MG63 (cell line): ENCODE results near the gene RFX3. TPM values are rescaled to one million over a fixed set of nuclear protein-coding genes. Genes with fewer than 3 reads are reported as not detected.
"Not testable (repeated sequence)": the region's sequence is repeated elsewhere in the genome, so short reads cannot be mapped to it uniquely, and the experiment has no call there.

Experiments
- DNase-seq: peaks from one replicate; pipeline ENCODE4 v3.0.0-alpha.2; 2020
- H3K27me3 ChIP-seq: fragments of 250-450 bp; sonication (Bioruptor Pico); 2 replicates; pipeline ENCODE4 v1.5.1; 2020; ENCODE audit warnings: mild to moderate bottlenecking, moderate library complexity
- H3K36me3 ChIP-seq: fragments of 250-450 bp; sonication (Bioruptor Pico); 2 replicates; pipeline ENCODE4 v1.5.1; 2020; ENCODE audit warnings: mild to moderate bottlenecking, moderate library complexity
- H3K4me3 ChIP-seq: fragments of 250-450 bp; sonication (Bioruptor Pico); 2 replicates; pipeline ENCODE4 v1.5.1; 2020; ENCODE audit warnings: mild to moderate bottlenecking, moderate library complexity
- H3K9me3 ChIP-seq: fragments of 250-450 bp; sonication (Bioruptor Pico); 2 replicates; pipeline ENCODE4 v1.5.1; 2020; ENCODE audit warnings: mild to moderate bottlenecking, moderate library complexity
- total RNA-seq: library from RNA; depleted of rRNA; stranded (reverse); fragments of >200 nt; shearing (Covaris generic); gene quantifications from 2 replicates; pipeline ENCODE4 v1.2.3, GENCODE V29; 2014; ENCODE audit warnings: low replicate concordance

RFX3 gene
- total RNA-seq, 1 experiment from 2014 or later: 0.72 TPM

DNA sequence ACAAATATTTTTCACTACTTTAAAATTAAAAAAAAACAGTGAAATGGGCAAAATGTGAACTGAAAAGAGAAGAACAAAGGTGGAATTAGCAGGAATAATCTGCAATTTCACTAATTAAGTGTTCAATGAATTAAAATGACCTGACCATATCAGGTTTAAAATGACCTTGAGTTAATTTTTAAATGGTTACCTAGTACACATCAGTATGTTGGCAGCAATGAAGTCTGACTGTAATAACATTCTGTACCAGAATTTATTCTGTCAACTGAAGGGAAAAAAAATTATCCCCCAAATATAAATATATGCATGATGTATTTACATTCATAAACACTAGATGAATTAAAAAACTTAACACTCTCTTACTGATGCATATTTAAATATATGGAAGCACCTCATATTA, 165.6 kb downstream of the RFX3 start:
- Histone ChIP-seq H3K4me3 (no peak overlapping the region), H3K27me3 (no peaks in the 10 kb centered on the region), H3K9me3 (no peaks in the 10 kb centered on the region), H3K36me3 (no peaks in the 10 kb centered on the region)
- DNase-seq: no peak

DNA sequence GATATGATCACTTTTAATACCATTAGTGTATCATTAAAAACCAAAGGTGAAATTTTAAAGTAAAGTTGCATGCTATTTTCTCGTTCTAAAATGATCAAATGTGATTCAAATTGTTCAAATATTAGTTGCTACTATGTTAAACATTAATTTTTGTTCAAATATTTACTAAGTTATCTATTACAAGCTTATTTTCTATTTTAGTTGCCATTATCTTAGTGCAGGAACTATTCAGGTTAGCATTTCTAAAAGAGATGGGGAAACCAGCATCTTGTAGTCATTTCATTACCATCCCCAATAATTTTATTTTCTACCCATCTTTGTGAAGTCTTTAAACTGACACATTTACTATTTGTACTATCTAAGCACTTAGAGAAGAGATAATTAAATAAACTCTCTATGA, 166.0 kb downstream of the RFX3 start:
- no peak for DNase-seq
- Histone ChIP-seq H3K4me3 (no peak overlapping the region), H3K27me3 (no peaks in the 10 kb centered on the region), H3K9me3 (no peaks in the 10 kb centered on the region), H3K36me3 (no peaks in the 10 kb centered on the region)

DNA sequence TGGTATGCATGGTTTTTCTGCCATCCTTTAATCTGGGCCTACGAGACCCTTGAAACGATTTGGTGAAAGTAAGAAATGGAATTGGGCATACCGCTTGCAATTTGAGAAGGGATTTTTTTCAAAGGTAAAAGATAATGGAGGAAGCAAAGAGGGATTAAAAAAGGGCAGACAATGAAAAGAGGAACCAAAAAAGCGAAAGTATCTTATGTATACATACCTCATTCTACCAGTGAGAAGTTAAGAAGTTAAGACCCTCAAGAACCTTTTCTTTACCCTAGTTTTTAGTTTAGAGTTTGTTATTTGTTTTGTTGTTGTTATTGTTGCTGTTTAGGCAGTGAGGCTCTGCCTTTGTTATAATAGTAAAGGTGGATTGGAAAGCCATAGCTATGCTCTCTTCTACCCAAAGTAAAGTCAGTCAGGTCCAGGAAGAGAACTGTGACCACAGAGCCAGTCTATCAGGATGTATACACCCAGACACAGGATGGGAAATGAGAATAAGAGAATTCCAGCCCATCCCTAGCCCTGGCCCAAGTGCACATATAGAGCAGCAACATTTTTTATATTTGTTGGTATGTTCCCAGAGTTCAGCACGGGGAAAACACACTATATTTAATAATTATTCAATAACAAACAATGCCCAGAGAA, 166.6 kb downstream of the RFX3 start:
- Histone ChIP-seq H3K36me3 (no peaks in the 10 kb centered on the region), H3K4me3 (no peak overlapping the region), H3K9me3 (no peaks in the 10 kb centered on the region), H3K27me3 (no peaks in the 10 kb centered on the region)
- DNase-seq: no peak

DNA sequence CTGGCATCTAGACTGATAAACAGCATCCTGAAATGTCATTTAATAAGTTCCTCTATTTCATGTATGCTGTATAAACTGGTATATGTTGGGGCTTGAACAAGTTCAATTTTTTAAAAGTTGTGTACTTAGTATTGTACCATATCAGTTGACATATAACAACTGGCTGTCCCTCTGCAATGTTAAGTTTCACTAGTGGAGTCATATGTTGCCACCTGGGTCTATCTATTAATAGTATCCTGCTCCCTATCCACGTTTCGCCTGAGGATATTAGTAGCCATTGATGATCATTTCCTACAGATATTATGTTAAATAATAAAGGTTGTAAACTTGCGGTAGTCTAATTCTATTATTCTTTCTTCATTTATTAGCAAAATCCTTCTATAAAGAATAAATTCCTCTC, 177.6 kb downstream of the RFX3 start:
- H3K27me3 ChIP-seq: no peaks in the 10 kb centered on the region
- no peaks in the 10 kb centered on the region for H3K9me3 ChIP-seq
- no peak for DNase-seq
- no peak overlapping the region for H3K4me3 ChIP-seq
- H3K36me3 ChIP-seq: no peaks in the 10 kb centered on the region

DNA sequence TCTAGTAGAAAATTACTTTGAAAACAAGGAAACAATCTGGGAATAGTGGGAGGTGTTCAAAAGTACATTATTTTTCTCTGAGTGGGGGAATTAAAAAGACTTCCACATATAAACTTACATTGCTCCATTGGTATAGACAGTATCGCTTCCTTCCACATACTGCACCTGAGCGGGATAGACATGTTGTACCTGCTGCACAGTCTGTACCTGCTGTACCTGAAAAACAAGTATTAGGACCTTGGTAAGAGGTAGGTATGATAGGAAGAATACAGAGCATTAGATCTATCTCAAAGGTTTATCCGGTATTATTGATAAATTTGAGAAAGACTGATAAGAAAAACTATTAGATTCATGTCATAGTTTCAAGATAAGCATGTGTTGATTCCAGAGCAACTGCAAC, 179.3 kb downstream of the RFX3 start:
- Histone ChIP-seq H3K27me3 (no peaks in the 10 kb centered on the region), H3K9me3 (no peaks in the 10 kb centered on the region), H3K36me3 (no peaks in the 10 kb centered on the region), H3K4me3 (no peak overlapping the region)
- no peak for DNase-seq

DNA sequence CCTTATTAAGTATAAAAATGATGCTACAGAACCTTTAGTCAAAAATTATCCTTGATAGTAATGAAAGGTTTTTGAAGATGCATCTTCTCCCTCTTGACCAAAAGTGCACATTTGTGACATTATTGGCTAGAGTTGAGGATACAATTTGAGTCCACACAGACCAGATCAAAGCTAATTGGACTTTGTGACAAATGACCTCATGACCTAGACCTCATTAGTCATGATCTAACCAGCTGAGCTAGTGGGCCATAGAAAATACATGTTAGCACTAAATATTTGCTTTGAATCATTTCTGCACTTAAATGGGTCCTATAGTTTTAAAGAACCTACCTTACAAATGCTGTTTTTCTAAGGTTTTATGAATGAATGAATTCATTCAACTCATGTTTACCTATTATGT, 182.1 kb downstream of the RFX3 start:
- H3K27me3 ChIP-seq: no peaks in the 10 kb centered on the region
- DNase-seq: no peak
- H3K36me3 ChIP-seq: no peaks in the 10 kb centered on the region
- no peak overlapping the region for H3K4me3 ChIP-seq
- no peaks in the 10 kb centered on the region for H3K9me3 ChIP-seq

DNA sequence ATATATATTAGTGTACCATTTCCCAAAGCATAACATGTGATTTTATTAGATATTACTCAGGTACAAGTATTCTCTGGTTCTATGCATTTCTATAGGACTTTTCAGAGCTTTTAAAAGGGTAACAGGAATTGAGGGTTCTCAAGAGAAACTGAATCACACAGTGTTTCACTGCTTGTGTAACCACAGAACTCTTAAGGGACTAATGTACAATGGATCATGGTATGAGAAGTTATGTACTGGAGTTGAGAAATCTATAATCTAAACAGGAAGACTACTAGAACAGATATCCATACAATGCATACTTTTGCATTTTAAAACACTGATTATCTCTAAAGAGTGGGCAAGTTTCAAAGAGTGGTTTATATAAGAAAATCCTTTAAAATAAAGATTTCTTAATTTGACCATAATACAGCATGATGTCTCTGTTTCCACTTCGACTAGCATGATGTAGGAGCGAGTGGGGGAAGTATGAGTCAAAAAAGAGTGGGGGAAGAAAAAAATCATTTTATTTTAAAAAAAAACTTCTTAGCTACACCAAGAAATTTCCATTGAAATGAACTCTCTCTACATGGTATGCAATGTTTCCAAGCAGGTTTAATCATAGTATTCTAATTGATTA, 183.5 kb downstream of the RFX3 start:
- Histone ChIP-seq H3K36me3 (no peaks in the 10 kb centered on the region), H3K9me3 (no peaks in the 10 kb centered on the region), H3K27me3 (no peaks in the 10 kb centered on the region), H3K4me3 (no peak overlapping the region)
- no peak for DNase-seq

DNA sequence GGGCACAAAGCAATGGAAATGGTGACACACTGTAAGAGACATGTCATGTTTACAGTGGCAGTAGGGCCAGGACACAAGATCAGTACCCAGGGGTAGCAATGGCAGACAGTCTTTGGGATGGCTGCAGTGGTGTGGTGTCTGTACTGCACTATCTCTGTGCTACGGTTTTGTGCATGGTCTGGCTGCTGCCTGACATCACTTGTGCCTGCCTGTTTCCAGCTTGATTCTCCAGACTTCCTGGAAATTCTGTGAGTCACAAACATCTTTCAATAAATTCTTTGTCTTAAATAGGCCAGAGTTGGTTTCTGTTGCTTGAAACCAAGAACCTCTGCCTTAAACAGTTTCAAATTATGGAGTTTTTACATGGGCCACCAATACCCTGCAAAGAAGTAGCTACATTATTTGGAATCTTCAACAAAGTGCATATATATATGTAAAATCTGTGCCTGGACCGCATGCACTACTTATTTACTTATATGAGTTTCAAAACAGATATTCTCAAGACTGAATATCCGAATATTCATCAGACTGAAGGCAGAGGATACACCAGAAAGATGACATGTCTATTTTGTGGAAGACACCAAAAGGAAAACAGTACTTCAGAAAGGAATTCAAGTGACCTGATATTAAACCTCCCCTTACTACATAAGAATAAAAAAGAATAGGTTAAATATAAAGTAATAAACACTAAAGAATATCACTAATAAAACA, 188.1 kb downstream of the RFX3 start:
- DNase-seq: no peak
- H3K4me3 ChIP-seq: no peak overlapping the region
- no peaks in the 10 kb centered on the region for H3K9me3 ChIP-seq
- H3K36me3 ChIP-seq: no peaks in the 10 kb centered on the region
- no peaks in the 10 kb centered on the region for H3K27me3 ChIP-seq

DNA sequence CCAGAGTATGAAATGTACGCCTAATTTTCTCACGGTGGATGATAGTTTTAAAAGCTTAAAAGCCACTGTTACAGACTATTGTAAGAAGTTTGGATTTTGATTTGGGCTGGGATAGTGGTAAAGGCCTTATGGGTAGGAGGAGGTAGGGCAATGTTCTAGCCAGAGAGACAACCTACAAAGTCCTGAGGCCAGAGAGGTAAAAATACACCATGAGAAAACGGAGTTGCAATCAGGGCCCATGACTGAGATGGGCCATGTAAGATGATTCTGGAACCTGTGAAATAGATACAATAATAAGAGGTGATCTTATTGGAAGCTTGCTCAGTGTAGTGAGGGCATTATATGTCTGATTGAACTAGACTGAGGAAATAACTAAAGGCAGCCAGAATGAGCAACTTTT, 188.8 kb downstream of the RFX3 start:
- no peak overlapping the region for H3K4me3 ChIP-seq
- H3K27me3 ChIP-seq: no peaks in the 10 kb centered on the region
- H3K36me3 ChIP-seq: no peaks in the 10 kb centered on the region
- no peaks in the 10 kb centered on the region for H3K9me3 ChIP-seq
- no peak for DNase-seq

DNA sequence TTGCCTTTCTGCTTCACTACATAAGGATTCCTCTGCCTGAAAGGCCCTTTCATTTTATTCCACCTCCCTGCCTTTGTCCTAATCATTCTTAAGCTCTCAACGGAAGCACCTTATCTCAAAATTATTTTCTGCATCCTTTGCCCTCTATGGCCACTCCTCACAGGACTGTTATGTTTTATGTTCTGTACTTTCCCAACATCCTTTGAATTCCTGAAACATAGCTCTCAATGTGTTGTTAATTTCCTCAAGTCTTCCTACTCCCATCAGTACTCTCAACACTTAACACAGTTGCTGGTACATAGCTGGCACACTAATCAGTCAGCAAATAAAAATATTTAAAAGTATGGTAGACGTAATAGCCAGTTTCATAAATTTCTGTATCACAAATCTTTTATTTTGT, 193.0 kb downstream of the RFX3 start:
- Histone ChIP-seq H3K36me3 (no peaks in the 10 kb centered on the region), H3K27me3 (no peaks in the 10 kb centered on the region), H3K4me3 (no peak overlapping the region), H3K9me3 (no peaks in the 10 kb centered on the region)
- no peak for DNase-seq

DNA sequence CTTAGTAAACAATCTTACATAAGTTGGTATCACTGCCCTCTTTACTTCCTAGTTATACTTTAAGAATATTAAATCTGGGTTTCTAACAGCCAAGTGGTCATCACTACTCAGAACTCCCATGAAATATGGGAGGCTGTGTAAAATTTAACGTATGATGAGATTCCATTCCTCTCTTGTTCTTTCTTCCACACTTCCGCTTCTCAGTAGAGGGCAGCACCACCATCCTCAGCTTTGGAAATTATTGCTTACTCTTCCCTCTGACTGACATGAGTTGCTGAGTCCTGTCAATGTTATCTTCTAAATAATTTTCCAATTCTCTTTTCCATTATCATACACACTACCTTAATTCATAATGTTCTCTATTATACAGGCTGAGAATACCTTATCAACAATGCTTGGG, 194.0 kb downstream of the RFX3 start:
- Histone ChIP-seq H3K36me3 (no peaks in the 10 kb centered on the region), H3K9me3 (no peaks in the 10 kb centered on the region), H3K27me3 (no peaks in the 10 kb centered on the region), H3K4me3 (no peak overlapping the region)
- no peak for DNase-seq

DNA sequence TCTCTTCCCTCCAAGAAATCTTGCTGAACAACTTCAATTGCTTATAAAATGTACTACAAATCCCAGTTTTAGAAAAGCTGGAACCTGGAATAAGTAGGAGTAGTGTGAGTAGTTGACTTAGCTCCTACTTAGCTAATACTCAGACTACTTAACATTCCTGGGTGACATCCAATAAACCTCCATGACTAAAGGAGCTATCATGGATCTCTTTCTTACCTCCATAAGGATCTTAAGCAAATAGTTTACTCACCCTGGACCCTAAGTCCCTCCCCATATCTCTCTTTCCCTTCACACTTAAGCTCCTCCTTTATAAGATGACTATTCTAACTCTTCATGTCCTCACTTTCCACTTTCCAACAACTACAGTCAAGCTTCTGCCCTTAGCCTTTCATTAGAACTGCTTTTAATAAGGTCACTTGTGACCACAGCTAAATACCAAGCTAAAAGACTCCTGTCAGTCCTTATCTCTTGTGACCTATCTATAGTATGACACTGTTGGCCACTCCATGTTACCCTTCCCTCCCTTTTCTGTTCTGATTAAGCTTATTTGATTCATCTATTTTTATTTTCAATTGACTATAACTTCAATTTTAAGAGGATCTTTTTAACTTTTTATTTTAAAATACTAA, 194.9 kb downstream of the RFX3 start:
- Histone ChIP-seq H3K4me3 (no peak overlapping the region), H3K9me3 (no peaks in the 10 kb centered on the region), H3K36me3 (no peaks in the 10 kb centered on the region), H3K27me3 (no peaks in the 10 kb centered on the region)
- DNase-seq: no peak

DNA sequence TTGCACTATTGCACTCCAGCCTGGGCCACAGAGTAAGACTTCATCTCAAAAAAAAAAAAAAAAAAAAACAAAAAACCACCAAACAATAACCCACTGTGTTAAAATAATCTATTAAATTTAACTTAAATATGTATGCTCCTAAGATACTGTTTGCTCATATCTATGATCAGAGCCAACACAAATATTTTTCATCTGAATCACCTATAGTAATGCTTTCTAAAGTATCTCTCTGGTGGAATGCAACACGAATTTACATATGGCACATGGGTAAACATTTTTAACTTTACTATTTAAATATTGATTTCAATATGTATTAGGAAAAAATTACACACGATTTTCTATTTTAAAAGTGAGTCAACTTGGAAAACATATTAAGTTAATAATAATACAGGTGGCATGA, 196.4 kb downstream of the RFX3 start:
- H3K36me3 ChIP-seq: no peaks in the 10 kb centered on the region
- no peak overlapping the region for H3K4me3 ChIP-seq
- no peaks in the 10 kb centered on the region for H3K9me3 ChIP-seq
- DNase-seq: no peak
- H3K27me3 ChIP-seq: no peaks in the 10 kb centered on the region

DNA sequence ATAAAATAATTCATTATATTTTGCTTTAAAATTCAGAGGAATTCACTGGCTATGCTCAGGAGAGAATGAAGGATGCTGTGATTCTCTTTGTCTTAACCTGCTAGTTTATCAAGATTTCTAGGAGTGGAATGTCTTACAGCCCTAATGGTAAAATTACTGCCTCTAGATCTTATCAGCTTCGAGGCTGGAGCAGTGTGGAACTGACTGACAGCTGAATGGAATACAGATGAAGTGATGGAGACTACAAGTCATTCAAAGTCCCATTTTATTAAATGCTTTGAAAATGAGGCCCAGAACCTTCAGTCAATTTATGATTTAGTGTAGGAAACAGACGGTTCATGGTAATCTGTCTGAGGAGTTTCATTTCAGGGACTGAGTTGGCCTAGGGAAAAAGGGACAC, 202.1 kb downstream of the RFX3 start:
- no peaks in the 10 kb centered on the region for H3K9me3 ChIP-seq
- no peaks in the 10 kb centered on the region for H3K36me3 ChIP-seq
- no peaks in the 10 kb centered on the region for H3K27me3 ChIP-seq
- H3K4me3 ChIP-seq: no peak overlapping the region
- DNase-seq: no peak

DNA sequence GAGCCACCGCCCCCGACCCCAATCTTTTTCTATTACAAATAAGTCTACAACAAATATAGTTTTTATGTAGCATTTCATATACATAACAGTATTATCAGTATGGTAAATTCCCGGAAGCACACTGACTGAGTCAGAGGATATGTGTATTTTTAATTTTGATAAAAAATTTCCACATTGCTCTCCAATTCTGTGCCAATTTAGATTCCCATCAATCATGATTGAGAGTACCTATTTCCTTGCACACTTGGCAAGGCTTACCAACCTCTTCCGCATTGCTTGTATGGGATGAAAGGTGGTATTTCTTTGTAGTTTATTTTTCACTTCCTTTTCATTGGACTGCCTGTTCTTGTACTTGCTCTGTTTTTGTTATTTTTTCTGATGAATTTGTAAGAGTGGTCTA, 204.6 kb downstream of the RFX3 start:
- no peak for DNase-seq
- Histone ChIP-seq H3K9me3 (no peaks in the 10 kb centered on the region), H3K4me3 (no peak overlapping the region), H3K36me3 (no peaks in the 10 kb centered on the region), H3K27me3 (no peaks in the 10 kb centered on the region)

DNA sequence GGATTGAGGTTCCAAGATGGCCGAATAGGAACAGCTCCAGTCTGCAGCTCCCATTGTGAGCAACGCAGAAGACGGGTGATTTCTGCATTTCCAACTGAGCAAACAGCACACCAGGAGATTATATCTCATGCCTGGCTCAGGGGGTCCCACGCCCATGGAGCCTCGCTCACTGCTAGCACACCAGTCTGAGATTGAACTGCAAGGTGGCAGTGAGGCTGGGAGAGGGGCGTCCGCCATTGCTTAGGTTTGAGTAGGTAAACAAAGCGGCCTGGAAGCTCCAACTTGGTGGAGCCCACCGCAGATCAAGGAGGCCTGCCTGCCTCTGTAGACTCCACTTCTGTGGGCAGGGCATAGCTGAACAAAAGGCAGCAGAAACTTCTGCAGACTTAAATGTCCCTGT, 213.2 kb downstream of the RFX3 start:
- H3K27me3 ChIP-seq, DNase-seq, H3K36me3 ChIP-seq, H3K4me3 ChIP-seq, H3K9me3 ChIP-seq: not testable (repeated sequence)

DNA sequence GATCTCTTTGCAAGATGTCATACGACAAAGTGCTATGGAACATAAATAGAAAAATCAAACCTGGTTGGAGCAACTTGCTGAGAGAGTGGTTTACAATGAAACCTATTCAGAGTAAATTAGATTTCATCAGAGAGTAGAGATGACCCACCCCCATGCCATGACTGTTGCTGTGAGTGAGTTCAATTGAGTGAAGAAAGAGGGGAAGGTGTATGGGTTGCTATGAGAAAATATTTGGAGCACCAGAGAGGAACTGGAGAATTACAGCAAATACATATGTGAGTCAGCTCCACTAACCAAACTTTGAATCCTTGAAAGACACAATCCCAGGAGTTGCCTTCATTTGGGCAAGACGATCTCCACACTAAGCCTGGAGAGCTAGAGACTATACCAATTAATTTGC, 217.2 kb downstream of the RFX3 start:
- no peaks in the 10 kb centered on the region for H3K27me3 ChIP-seq
- no peak overlapping the region for H3K4me3 ChIP-seq
- no peaks in the 10 kb centered on the region for H3K36me3 ChIP-seq
- no peak for DNase-seq
- H3K9me3 ChIP-seq: no peaks in the 10 kb centered on the region

DNA sequence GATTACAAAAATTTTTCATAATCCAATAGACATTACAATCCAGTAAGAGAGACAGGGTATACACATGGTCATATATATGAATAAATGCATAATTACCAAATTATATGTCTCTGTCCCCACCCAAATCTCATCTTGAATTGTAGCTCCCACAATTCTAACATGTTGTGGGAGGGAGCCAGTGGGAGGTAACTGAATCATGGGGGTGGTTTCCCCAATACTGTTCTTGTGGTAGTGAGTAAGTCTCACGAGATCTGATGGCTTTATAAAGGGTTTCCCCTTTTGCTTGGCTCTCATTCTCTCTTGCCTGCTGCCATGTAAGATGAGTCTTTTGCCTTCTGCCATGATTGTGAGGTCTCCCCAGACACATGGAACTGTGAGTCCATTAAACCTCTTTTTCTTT, 221.4 kb downstream of the RFX3 start:
- DNase-seq, H3K27me3 ChIP-seq, H3K36me3 ChIP-seq, H3K4me3 ChIP-seq, H3K9me3 ChIP-seq: not testable (repeated sequence)
